ENCODE data around the gene STUB1.

GRCh38 chr16:673399-673991 lies 6.7 kb upstream of the STUB1 start:
- TF ChIP-seq CTCF (IDR thresholded peaks at IDR 0.05) (no peak), POLR2A (IDR thresholded peaks at IDR 0.05) (no peak)

Measured in right lobe of liver (tissue), 4 donors.